Thoracic aorta (tissue), 2 donors: ENCODE data around the gene CCN6. TPM values are rescaled to one million over a fixed set of nuclear protein-coding genes. Genes with fewer than 3 reads are reported as not detected.

ENCODE experiments used
- ATAC-seq: fragments of 150-250 bp; one replicate; pipeline ENCODE4 v1.8.0; 2017; ENCODE audit warnings: low read depth; ENCODE audit not compliant: insufficient number of reproducible peaks, low FRiP score
- DNase-seq: peaks from one replicate; pipeline ENCODE4 v3.0.0-alpha.2; 2020; ENCODE audit warnings: low spot score
- H3K27ac ChIP-seq, 2 donors: fragments of 200-600 bp; sonication (generic); 1 replicate in 1 of 2; 2 replicates in 1 of 2; pipeline ENCODE4 v1.5.1; 2016; ENCODE audit warnings: mild to moderate bottlenecking in 2 of 2, moderate library complexity in 2 of 2
- H3K27me3 ChIP-seq: fragments of 200-600 bp; sonication (generic); replicated peaks from 2 replicates; pipeline ENCODE4 v1.6.0; 2016; ENCODE audit warnings: mild to moderate bottlenecking; ENCODE audit not compliant: insufficient read depth
- H3K36me3 ChIP-seq: fragments of 200-600 bp; sonication (generic); one replicate; pipeline ENCODE4 v1.5.1; 2016
- H3K4me1 ChIP-seq, 2 donors: fragments of 200-600 bp; sonication (generic); 1 replicate in 1 of 2; 2 replicates in 1 of 2; pipeline versions ENCODE4 v1.5.1 to v1.6.0; 2016; ENCODE audit warnings: low read depth in 2 of 2, mild to moderate bottlenecking in 1 of 2; ENCODE audit not compliant: control insufficient read depth in 1 of 2
- H3K4me3 ChIP-seq: fragments of 200-600 bp; sonication (generic); 2 replicates; pipeline ENCODE4 v1.5.1; 2016; ENCODE audit warnings: mild to moderate bottlenecking
- H3K9me3 ChIP-seq: fragments of 200-600 bp; sonication (generic); 2 replicates; pipeline ENCODE4 v1.5.1; 2016
- total RNA-seq, 2 donors: library from RNA; depleted of rRNA; stranded (reverse); fragments of >200 nt; gene quantifications; one replicate each; pipeline versions ENCODE4 v1.1.0 to v1.2.3, GENCODE V29; 2016
- TF ChIP-seq, protein P1 (sequence below): fragments of 200-600 bp; sonication (generic); IDR thresholded peaks from one replicate; pipeline ENCODE4 v1.5.1; 2019; ENCODE audit warnings: antibody characterized with exemption

CCN6 gene
- total RNA-seq, 2 donors from 2014 or later, result not detected

DNA sequence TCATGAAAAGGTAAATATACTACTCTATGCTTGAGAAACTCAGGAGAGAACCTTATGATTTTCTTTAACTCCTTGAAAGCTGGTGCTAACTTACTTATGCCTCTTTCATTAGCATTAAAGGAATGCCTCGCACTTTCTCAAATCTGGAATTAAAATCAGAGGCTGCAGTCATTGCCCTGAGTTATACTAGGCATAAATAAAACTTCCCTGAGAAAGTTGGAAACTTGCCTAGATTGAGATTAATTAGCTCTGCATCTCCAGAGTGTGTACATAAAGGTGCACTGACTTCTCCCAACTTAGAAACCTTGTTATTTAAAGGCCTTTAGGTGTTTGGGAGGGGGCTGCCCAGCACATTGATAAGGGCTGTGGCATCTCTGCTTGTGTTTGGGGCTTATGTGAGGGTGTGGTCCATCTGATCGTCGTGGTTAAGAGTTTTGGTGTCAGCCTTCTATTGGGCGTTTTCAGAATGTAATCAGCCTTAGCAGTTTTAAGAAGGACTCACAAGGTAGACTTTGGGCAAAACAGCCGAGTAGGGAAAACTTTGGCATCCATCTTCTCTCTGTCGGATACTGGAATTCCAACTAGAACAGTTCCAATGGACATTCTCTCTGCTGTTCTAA is 32.1 kb upstream of the CCN6 start:
- no peak overlapping the region for H3K27ac ChIP-seq
- H3K36me3 ChIP-seq, result no peaks in the 10 kb centered on the region
- TF ChIP-seq, protein P1, sequence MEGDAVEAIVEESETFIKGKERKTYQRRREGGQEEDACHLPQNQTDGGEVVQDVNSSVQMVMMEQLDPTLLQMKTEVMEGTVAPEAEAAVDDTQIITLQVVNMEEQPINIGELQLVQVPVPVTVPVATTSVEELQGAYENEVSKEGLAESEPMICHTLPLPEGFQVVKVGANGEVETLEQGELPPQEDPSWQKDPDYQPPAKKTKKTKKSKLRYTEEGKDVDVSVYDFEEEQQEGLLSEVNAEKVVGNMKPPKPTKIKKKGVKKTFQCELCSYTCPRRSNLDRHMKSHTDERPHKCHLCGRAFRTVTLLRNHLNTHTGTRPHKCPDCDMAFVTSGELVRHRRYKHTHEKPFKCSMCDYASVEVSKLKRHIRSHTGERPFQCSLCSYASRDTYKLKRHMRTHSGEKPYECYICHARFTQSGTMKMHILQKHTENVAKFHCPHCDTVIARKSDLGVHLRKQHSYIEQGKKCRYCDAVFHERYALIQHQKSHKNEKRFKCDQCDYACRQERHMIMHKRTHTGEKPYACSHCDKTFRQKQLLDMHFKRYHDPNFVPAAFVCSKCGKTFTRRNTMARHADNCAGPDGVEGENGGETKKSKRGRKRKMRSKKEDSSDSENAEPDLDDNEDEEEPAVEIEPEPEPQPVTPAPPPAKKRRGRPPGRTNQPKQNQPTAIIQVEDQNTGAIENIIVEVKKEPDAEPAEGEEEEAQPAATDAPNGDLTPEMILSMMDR, result no peak
- H3K27me3 ChIP-seq, result no peaks in the 10 kb centered on the region
- H3K9me3 ChIP-seq, result no peaks in the 10 kb centered on the region
- H3K4me1 ChIP-seq, result peaks cover 7 to 30% of the 10 kb centered on the region in 2 donors
- no peak for ATAC-seq
- no peak overlapping the region for H3K4me3 ChIP-seq
- DNase-seq, result no peak

DNA sequence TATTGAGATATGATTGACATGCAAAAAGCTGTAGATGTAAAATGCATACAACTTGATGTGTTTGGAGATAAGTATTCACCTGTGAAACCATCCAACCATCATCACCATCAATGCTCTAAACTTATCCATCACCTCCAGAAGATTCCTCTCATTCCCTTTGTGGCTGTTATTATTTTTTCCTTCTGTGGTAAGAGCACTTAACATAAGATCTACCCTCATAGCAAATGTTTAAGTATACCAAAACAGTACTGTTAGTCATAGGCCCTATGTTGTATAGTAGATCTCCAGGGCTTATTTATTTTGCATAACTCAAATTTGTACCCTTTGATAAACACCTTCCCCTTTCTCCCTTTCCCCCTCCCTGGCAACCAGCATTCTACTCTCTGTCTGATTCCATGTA is 31.2 kb upstream of the CCN6 start:
- Histone ChIP-seq H3K27me3 (no peaks in the 10 kb centered on the region), H3K27ac (no peak overlapping the region), H3K36me3 (no peaks in the 10 kb centered on the region), H3K4me1 (peaks cover 7 to 23% of the 10 kb centered on the region in 2 donors), H3K9me3 (no peaks in the 10 kb centered on the region), H3K4me3 (no peak overlapping the region)
- no peak for ATAC-seq
- no peak for DNase-seq
- TF ChIP-seq, protein P1, result no peak

DNA sequence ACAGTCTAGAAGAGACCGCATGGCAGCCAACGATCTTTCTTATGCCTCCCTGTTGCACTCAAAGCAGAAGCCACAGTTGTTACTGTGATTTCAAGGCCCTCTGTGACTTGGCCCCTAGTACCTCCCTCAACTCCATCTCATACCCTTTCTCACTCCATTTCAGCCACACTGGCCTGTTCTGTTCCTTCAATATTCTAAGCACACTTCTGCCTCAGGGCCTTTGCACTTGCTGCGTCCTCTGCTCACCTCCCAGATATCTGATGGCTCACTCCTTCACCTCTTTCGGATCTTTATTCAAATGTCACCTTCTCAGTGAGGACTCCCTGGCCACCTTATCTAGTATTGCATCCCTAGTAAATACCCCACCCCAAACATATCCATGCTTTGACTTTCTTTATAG is 29.4 kb upstream of the CCN6 start:
- Histone ChIP-seq H3K4me1 (peaks cover 4 to 6% of the 10 kb centered on the region in 2 donors), H3K36me3 (no peaks in the 10 kb centered on the region), H3K4me3 (no peak overlapping the region), H3K27me3 (no peaks in the 10 kb centered on the region), H3K27ac (no peak overlapping the region), H3K9me3 (no peaks in the 10 kb centered on the region)
- TF ChIP-seq, protein P1, result no peak
- no peak for DNase-seq
- ATAC-seq, result no peak

DNA sequence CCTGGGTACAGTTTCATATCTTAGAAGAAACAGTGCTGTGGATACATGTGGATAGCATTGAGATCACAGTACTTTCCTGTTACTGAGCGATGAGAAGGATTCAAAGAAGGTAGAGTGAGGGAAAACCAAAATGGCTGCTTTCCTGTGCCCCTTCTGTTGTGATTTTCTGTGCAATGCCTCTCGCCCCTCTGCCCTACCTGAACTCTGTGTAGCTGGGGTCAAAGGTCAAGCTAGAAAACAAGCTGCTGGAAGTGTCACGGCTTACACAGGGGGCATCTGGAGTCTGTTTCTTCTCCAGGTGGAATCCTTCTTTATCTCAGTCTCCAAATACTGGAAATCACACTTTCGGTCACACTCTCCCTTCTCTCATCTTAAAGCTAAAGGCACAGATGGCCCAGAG is 27.0 kb upstream of the CCN6 start:
- no peak for DNase-seq
- H3K4me3 ChIP-seq, result no peak overlapping the region
- H3K27ac ChIP-seq, result no peak overlapping the region
- H3K4me1 ChIP-seq, result no peaks in the 10 kb centered on the region
- no peaks in the 10 kb centered on the region for H3K9me3 ChIP-seq
- H3K27me3 ChIP-seq, result no peaks in the 10 kb centered on the region
- TF ChIP-seq, protein P1, result no peak
- ATAC-seq, result no peak
- H3K36me3 ChIP-seq, result no peaks in the 10 kb centered on the region

DNA sequence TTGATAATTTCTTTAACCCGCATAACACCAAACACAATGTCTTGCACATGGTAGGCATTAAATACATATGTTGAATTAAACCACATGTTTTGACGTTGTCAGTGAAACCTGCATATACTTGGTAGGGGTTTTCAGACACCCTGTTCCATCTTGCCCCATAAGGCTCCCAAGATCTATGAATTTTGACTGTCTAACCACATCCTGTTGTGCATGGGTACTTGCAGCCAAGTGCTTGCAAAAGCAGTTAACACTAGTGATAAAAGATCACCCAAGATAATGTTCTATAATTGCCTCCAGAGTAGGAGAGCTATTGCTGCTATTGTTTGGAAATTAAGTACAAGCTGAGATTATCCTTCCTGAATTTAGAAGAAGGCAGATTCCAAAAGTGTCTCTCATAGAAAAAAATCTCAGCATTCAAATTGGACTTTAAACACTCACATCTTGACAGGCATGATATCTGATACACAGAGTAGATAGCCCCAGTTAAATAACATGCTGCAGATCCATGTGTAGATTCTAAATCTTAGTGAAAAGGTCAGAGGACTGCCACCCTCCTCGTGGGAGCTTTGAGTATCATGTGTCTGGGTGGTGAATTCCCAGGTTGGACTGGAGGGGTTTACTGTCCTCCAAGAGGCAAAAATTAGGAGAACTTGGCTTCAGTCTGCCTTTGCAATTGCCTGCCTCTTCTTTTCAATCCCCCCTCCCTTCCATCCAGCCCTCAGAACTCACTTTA is 25.8 kb upstream of the CCN6 start:
- H3K27me3 ChIP-seq, result no peaks in the 10 kb centered on the region
- TF ChIP-seq, protein P1, result no peak
- no peak overlapping the region for H3K27ac ChIP-seq
- DNase-seq, result no peak
- no peak for ATAC-seq
- H3K36me3 ChIP-seq, result no peaks in the 10 kb centered on the region
- H3K4me3 ChIP-seq, result no peak overlapping the region
- no peaks in the 10 kb centered on the region for H3K9me3 ChIP-seq
- H3K4me1 ChIP-seq, result no peaks in the 10 kb centered on the region
